Pulmonary artery endothelial cell (primary cell): ENCODE results near the gene IRF6. TPM values are rescaled to one million over a fixed set of nuclear protein-coding genes. Genes with fewer than 3 reads are reported as not detected.

Source experiments
- DNase-seq: peaks from one replicate; pipeline ENCODE4 v3.0.0-alpha.2; 2011; ENCODE audit warnings: low read depth, low spot score
- total RNA-seq: library from RNA; depleted of rRNA; stranded (reverse); fragments of >200 nt; gene quantifications from 2 replicates; pipeline ENCODE4 v1.2.3, GENCODE V29; 2014

The IRF6 gene
- total RNA-seq, 1 donor from 2014 or later, result 18.4 TPM

DNA sequence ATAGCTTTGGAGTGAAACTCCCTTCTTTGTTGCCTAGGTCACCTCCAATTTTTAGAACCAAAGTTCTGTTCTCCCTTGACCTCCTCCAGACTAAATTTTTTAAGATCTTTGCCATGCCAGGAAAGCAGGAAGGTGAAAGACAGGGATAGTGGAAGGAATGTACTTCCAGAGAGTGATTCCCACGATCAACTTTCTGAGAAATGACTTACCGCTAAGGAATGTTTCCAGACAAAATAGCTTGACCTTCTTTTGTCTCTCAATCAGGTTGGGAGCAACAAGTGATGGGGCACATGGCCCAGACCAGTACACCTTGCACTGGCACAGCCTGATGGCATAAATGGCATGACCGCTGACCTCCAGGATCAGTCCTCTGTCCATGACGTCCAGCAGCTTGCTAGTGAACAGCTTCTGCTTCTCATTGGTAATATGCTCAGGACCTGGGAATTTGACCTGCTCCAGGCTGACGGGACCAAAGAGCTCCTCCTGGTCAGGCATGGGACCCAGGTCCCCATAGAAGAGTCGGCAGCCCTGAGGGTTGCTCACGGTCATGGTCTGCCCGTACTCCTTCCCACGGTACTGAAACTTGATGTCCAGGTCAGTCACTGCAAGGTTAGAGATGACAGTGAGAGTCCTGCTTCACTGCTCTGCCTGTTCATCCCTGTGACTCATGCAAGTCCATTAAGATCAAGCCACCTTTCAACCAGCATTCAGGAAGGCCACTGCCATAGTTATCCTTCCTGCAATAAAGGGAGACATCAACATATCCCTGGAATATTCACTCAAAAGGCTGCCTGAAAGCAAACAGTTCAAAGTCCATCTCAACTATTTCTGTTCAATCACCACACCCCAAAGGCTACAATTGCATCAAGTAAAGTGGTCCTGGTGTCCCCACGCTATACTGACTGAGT, 15.4 kb downstream of the IRF6 start:
- DNase-seq, result no peak

DNA sequence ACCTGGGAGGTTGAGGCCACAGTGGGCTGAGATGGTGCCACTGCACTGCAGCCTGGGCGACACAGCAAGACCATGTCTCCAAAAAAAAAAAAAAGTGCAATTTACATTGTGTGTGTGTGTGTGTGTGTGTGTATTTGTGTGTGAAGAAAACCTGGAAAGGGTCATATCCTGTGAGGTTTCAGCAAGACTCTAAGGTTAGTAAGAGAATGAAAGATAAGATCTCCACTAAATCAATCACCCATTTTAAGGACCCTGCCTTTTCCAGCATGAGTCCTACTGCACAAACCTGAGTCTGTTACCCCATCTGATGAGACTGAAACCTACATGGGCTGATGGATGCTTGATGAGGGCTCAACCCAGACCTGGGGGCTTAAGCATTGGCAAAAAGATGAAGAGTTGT, 16.7 kb downstream of the IRF6 start:
- DNase-seq, result no peak

DNA sequence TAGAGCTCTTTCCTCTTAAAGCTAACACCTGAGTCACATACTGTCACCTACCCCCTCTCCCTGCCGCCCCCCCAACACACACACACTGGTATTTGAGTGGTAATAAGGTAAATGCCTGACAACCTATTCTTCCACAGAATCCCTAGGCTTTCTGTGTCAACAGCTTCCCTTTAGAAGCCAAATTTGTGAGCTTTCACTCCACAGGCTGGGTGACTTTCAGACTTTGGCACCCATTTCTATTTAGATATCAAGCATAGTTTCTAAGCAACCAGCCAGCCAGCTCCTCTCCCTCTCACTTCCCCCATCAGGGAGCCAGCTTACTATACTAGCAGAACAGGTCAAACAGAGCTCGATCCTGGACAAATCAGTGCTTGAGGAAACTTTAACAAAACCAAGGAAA, 18.4 kb downstream of the IRF6 start:
- DNase-seq, result no peak

DNA sequence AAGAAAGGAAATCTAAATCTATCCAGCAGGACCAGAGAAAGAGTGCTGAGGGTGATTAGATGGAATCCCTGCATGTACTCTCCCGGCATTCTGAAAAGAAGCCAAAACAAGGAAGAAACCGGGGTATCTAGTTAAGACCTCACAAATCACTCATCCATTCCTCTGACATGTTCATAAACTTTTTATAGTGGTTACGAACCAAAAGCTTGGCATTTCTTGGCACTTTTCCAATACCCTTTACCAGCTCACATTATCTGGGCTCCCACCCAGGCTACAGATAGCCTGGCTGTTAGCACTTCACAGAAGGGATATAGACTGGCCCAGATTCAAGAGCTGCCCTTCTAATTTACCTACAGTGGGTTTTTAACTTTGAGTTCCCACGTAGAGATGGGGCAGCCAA, 19.8 kb downstream of the IRF6 start:
- DNase-seq, result no peak

DNA sequence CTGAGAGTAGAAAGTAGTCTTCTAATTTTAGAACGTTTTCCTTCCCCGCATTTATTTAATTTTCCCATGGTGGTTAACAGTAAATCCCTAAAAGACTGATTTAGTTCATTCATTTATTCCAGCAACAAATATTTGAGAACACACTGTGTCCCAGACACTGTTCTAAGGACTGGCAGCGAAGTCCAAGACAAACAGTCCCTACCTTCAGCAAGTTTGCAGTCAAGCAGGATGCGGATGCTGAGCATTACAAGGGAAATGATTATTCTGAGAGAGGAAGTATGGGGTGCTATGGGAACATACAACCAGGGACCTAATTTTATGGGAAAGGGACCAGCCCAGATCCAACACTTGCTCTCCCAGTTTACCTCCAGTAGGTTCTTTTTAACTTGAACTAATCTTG, 20.4 kb downstream of the IRF6 start:
- no peak for DNase-seq

DNA sequence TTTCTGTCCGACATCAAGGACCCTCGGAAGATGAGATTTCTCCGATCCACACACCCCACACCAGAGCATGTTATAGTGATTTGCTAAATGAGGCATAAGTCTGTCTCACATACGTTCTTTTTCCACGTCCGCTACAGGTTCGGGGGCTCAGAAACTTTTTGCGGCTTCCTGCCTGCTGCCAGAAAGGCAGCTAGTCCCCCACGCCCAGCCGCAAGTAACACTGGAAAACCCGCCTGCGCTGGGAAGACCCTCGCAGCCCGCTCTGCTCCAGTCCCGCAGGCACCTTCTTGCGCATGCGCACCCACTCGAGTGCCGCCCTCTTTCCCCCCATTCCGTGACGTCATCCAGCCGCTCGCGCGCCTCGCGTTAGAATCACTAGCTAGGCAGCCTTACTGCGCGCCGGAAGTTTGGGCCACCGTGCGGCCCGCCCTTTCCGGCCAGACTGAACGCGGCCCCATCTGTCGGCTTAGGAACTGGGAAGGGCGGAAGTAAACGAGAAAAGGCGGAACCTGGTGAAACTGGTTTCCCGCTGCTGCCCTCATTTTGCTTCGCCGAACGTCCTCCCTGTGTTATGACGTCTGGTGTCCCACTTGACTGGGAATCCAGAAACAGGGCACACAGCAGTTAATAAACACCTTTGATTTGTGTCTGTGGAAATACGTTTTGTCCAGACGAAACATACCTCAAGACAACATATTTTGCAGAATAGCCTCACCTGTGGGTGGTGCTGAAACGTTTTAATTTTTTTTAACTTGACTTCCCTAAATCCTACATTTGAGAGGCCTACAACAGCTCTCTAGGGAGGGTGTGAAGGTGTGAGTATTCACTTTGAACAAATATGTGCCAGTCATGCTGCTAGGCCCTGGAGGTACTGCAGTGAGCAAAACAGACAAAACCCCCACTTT, 21.4 kb downstream of the IRF6 start, which contains the start of gene C1orf74:
Gene C1orf74, minus strand, starts transcription at position 295 of the 905 bp plus-strand sequence. CDS start 925 bp downstream, outside the sequence.
- DNase-seq, result peak; percentile 88

DNA sequence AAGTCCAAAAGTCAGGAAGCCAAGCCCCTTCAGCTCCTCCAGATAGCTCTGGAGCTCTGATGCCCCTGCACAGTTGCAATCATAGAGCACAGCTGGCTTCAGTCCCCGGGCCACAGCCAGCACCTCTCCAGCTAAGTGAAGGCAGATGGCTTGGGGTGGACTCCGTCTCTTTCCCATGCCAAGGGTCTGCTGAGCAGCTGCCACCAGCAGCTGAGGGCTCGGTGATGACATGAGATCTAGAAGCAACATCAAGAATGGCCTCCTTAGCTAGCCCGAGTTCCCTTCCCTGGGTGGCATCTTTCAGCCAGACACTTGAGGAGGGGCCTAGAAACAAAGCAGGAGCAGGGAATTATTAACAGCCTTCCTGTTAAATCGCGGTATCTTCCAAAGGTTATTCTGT, 22.6 kb downstream of the IRF6 start:
- no peak for DNase-seq

DNA sequence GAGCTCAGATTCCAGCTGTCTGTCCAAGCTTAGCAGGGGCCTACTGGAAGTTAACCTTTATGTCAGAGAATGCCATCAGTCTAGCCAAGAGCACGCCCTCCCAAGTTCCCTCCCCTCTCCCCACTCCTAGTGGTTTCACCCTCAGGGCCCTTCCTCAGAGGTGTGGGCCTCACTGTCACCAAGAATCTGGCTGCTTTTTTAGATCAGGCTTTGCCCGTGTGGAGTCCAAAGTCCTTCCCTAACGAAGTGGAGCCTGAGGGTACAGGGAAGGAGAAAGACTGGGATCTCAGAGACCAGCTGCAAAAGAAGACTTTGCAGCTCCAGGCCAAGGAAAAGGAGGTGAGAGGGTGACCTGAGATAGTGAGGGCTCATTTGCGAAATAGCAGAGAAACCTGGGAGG, 25.7 kb downstream of the IRF6 start:
- DNase-seq, result no peak

DNA sequence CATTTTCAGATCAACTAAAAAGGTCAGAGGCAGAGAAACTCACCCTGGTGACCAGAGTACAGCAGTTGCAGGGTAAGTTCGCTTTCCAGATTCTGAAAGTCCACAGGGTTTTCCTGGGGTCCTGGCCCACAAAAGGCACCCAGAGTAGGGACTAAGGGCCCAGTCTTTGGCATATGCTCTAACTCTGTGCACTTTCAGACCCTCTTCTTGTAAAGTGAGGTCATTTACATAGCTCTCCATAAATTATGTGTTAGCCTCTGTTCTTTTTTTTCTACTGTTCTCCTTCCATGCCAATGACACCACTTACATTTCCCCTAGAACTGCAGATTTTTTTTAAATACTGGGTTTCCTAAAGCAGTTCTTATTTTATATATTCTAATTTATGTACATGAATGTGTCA, 27.8 kb downstream of the IRF6 start:
- DNase-seq, result no peak

DNA sequence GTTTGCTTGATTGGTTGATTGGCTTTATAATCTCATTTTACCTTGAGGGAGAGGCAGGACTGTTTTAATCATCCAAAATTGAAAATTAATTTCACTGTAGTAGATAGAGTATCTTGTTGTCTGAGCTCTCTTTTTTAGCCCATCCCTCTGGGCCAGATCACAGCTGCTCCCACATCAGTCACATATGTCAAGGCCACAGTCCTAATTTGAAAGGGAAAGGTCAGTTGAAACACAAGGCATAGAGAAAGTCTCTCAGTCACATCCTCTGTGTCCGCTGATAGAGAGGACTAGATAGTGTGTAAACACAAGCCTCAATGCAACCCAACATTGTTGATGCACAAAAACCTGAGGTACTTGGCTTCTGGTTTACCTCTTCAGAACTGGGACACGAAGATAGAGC, 28.4 kb downstream of the IRF6 start:
- no peak for DNase-seq

DNA sequence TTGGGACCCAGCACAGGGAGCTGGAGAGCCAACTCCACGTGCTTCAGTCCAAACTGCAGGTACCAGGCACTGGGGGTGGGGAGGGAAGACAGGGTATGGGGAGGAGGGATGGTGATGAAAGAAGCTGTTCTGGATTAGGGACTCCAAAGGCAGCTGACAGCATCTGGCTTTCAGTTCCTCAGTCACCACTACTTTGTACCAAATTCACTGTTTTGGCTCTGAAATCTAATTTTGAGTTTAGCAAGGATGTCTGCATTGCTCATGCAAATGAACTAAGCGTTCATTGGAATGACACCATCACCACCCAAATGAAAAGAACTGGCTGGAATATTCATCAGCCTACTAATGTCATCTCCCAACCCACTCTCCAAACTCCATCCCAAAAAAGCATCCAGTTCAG, 30.3 kb downstream of the IRF6 start:
- no peak for DNase-seq

DNA sequence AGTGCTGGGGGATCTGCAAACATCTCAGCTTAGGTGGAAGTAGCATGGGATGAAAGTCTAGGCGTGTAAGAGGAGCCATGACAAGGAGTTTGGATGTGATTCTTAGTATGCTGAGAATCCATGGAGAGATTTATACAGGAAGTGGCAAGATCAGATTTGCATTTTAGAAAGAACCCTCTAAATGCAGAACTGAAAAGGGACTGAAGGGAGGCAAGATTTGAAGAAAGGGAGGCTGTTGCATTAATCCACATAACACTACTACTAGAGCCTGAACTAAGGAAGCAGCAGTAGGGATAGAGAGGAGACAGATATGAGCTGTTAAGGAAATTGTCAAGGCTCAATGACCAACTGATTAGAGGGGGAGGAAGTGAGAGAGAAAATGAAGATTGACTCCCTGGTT, 31.4 kb downstream of the IRF6 start:
- DNase-seq, result no peak

DNA sequence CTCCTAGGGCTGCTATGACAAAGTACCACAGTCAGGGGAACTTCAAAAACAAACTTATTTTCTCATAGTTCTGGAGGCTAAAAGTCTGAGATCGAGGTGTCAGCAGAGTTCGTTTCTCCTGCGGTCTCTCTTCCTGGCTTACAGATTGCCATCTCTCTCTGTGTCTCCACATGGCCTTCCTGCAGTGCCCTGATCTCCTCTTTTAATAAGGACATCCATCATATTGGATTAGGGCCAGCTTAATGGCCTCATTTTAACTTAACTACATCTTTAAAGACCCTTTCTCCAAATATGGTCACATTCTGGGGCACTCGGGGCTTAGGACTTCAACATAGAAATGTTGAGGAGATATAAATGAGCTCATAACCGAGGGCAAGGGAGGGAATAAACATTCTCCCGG, 33.8 kb downstream of the IRF6 start:
- DNase-seq, result no peak

DNA sequence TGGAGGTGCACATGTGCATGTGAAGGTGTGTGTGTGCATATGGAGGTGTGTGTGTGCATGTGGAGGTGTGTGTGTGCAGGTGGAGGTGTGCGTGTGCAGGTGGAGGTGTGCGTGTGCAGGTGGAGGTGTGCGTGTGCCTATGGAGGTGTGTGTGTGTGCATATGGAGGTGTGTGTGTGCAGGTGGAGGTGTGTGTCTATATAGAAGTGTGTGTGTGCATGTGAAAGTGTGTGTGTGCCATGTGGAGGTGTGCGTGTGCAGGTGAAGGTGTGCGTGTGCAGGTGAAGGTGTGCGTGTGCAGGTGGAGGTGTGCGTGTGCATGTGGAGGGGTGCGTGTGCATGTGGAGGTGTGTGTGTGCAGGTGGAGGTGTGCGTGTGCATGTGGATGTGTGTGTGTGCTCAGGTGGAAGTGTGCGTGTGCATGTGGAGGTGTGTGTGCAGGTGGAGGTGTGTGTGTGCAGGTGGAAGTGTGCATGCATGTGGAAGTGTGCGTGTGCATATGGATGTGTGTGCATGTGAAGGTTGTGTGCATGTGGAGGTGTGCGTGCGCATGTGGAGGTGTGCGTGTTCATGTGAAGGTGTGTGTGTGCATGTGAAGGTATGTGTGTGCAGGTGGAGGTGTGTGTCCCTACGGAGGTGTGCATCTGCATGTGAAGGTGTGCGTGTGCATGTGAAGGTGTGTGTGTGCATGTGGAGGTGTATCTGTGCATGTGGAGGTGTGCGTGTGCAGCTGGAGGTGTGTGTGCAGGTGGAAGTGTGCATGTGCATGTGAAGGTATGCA, 35.1 kb downstream of the IRF6 start:
- DNase-seq, result no peak

DNA sequence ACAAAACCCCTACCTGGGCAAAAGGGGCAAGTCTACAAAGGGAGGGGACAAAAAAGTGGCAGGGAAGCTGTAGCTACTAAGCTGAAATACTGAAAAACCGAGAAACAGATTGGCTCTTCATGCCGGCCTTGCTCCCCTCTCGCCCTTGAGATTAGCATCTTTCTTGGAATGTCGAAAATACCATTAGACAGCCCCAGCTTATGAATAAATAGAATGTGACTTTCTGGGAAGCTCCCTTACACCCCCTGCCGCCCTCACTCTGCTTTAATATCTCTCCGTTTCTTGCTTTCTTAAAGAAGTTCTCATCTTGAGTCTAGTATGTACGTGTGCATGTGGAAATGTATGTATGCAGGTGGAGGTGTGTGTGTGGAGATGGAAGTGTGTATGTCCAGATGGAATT, 36.0 kb downstream of the IRF6 start:
- DNase-seq, result no peak

DNA sequence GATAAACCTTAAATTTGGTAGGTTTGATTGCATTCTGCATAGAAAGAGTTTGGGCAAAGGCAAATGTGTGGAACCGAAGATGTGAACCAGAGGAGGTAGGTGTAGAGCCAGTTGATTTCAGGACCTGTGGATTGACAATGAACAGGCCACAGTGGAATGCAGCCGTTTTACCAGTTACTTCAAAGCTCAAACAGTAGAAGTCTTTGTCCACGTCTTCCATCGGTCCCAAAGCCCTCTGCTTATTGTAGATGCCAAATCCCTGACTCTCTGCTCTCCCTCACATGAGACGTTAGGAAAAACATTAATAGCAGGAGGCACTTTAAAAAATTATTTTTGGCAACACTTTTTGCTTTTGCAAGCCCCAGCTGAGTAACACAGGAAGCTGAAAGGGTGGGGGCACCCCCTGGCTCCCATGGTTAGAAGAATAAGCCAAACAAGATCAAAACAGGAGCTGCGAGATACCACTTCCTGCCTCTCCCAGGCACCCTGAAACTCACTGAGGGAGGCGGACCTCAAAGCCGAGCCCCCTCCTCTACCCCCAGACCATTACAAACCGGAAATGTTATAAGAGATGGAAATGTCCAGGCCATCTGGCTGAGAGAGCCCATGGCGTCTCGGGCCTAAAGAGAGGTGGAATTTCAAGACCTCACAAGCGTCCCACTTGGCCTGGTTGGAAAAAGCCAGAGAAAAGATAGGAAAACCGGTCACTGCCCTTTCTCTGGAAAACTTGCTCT, 36.6 kb downstream of the IRF6 start:
- DNase-seq, result peak; percentile 55

DNA sequence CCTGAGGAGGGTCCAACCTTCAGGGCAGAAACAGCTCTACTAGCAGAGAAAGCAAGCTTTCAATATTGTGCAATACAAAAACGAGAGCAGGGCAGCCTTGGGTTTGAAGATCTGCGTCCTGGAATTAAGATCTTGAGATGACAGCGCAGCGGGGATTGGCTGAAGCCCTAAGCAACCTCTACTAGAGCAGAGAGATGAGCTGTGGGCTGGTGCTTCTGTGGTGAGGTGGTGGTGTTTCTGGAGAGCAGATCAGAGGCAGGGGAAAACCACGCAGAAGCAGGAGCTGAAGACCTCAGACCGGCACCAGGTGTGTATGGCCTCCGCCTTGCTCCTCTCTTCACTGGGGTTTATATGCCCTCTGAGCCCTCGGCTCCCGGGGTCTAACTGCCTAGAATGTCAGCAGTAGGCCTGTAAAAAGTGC, 37.6 kb downstream of the IRF6 start:
- DNase-seq, result no peak

DNA sequence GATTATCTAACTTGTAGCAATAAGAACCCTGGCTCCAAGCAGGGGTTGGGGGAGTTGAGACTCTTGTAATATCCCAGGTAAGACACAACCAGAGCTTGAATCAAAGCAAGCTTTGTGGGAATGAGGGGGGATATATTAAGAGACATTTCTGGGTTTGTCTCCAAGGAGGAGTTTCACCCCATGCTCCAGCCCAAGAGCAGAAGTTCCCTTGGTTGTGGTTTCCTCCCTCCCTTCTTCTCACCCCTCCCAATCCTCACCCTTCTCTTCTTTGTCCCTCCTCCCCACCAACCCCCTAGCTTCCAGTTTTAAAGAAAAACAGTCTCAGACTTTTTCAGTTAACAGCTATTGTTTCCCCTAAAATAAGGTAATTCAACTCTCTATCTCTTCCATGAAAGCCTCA, 38.2 kb downstream of the IRF6 start:
- no peak for DNase-seq

DNA sequence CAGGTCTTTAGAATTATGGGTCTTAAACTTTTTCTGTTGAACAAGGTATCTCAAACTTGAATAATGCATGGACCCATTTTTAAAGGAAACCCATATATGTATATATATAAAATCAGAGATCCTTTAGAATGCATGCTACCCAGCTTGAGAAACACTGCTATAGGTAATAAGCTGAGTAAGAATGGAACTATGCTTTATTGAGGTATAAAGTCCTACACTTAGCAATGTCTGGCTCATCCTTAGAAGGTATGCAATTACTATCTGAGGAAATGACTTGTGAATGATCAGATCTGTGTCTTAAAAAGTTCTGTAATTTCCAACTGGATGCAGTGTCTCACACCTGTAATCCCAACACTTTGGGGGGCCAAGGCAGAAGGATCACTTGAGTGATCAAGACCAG, 38.8 kb downstream of the IRF6 start:
- DNase-seq, result no peak

DNA sequence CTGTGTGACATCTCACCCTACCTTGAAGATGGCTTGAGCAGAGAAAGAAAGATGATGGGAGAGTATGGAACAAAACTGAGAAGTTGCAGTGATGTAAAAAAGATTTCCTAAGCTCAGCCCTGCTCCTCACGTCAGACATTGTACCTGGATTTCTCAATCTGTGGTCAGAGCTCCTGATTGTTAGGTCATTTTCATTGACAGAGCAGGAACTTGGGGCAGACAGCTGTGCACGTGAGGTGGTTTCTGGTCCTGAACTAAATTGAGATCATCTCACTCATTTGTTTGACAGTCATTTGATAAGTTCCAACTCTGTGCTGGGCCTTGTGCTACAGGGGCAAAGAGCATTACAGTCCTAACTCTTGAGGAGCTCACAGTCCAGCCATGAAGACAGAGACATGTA, 39.9 kb downstream of the IRF6 start:
- DNase-seq, result no peak
